Breast epithelium (tissue), 3 donors: ENCODE measurements around the gene COPE.

ENCODE experiments used
- POLR2A ChIP-seq: fragments of 450-650 bp; IDR thresholded peaks from one replicate; pipeline ENCODE4 v1.6.1; 2016; ENCODE audit warnings: antibody characterized with exemption, mild to moderate bottlenecking, moderate library complexity
- TF ChIP-seq, protein P1 (sequence below), 3 donors: fragments of 450-650 bp; IDR thresholded peaks; one replicate each; pipeline ENCODE4 v1.5.1; 2016 to 2017; ENCODE audit warnings: antibody characterized with exemption in 3 of 3, mild to moderate bottlenecking in 3 of 3, moderate library complexity in 3 of 3

DNA sequence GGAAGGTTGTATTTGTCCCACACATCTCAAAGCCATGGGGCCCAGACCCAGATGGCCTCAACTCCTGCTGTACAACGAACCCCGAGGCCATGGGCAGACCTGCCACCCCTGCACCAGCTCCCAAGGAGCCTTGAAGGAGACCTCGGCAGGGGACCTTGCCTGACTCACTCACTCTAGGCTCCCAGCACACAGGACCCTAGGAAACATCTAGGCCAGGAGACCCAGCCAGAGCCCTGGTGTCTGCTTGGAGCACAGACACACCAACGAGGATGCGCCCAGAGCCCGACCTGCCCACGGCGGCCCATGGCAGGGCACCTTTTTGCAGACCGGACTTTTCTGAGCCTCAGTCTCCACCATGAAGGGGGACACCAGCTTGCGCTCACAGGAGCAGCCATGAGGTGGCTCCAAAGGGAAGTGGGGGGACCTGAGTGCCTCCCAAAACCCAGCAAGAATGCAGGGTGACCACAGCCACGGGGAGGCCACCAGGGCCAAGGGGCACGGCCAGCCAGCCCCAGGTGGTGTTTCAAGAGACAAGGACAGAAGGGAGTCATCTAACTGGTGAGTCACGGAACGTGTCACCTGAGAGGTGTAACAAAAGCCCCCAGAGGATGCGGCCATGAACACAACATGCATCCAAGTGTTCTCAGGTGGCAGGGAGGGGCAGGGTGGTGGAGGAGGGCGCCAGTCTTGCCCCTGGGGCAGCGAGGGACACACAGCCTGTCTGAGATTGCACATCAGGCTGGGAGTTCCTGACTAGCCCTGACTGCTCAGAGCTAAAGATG is 18.3 kb downstream of the COPE start:
- TF ChIP-seq POLR2A: no peak
- TF ChIP-seq, protein P1, sequence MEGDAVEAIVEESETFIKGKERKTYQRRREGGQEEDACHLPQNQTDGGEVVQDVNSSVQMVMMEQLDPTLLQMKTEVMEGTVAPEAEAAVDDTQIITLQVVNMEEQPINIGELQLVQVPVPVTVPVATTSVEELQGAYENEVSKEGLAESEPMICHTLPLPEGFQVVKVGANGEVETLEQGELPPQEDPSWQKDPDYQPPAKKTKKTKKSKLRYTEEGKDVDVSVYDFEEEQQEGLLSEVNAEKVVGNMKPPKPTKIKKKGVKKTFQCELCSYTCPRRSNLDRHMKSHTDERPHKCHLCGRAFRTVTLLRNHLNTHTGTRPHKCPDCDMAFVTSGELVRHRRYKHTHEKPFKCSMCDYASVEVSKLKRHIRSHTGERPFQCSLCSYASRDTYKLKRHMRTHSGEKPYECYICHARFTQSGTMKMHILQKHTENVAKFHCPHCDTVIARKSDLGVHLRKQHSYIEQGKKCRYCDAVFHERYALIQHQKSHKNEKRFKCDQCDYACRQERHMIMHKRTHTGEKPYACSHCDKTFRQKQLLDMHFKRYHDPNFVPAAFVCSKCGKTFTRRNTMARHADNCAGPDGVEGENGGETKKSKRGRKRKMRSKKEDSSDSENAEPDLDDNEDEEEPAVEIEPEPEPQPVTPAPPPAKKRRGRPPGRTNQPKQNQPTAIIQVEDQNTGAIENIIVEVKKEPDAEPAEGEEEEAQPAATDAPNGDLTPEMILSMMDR (IDR thresholded peaks at IDR 0.05): no peak
